ENCODE results near the gene SAYSD1. TPM values are rescaled to one million over a fixed set of nuclear protein-coding genes. Genes with fewer than 3 reads are reported as not detected.
A peak's percentile ranks its signal among the peaks of the same experiment; 100 is the strongest.

The SAYSD1 gene
- total RNA-seq, 1 experiment from 2014 or later: 20.8 TPM

- POLR2A ChIA-PET: no interaction called here
These were observed 23.8 kb downstream of the SAYSD1 start for GRCh38 chr6:39091220-39091619.

DNA sequence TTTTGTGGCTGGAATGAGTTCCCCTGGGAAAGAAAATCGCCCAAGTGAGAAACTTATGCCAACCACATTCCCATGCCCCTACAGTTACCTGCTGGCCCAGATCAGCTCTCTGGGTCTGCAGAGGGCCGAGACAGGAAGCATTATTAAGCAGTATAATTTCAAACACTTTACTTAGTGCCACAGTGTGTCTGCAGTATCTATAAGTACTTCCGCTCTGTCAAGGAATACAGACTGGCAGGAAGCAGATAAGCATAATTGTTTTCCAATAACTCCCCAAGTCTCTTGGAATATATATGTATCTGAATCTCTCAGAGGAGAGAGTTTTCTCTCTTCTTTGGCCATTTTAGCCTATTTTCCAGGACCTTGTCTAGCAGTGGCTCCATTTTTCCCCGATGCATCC is 24.9 kb downstream of the SAYSD1 start:
- Mint-ChIP-seq H3K27ac (ENCODE audit: unreplicated experiment) (no peak overlapping the region), H3K27me3 (ENCODE audit: insufficient read depth, unreplicated experiment) (no peaks in the 10 kb centered on the region), H3K36me3 (ENCODE audit: insufficient read depth, unreplicated experiment) (no peaks in the 10 kb centered on the region), H3K4me3 (ENCODE audit: unreplicated experiment) (no peak overlapping the region), H3K9me3 (ENCODE audit: unreplicated experiment) (no peaks in the 10 kb centered on the region), H3K4me1 (ENCODE audit: low read depth, unreplicated experiment) (no peaks in the 10 kb centered on the region)
- ChIA-PET POLR2A (no interaction called here), CTCF (no interaction called here)
- no peak overlapping the region for H3K4me3 ChIP-seq (ENCODE audit: low read depth, low read length)
- no peaks in the 10 kb centered on the region for H3K4me1 ChIP-seq
- intact Hi-C loops (cut with micrococcal nuclease; ENCODE audit: unreplicated experiment): no loop called here
- no peak for DNase-seq
- H3K27me3 ChIP-seq (replicated peaks; ENCODE audit: control insufficient read depth, insufficient read depth, low read length): no peaks in the 10 kb centered on the region; the same call in 1 of the 2 replicates
- no peaks in the 10 kb centered on the region for H3K36me3 ChIP-seq (ENCODE audit: control insufficient read depth, insufficient read depth, low read length)
- H3K9me3 ChIP-seq: no peaks in the 10 kb centered on the region
- TF ChIP-seq CTCF (IDR thresholded peaks at IDR 0.05; ENCODE audit: insufficient read depth in 1 of 2, low read depth in 1 of 2, low read length in 1 of 2, severe bottlenecking in 1 of 2, unreplicated experiment in 1 of 2): no peak
- no TSS peak for BruUV-seq (replicated peaks)

More at GRCh38 chr6:39091220-39091619, 23.8 kb downstream of the SAYSD1 start:
- intact Hi-C loops (cut with micrococcal nuclease; ENCODE audit: unreplicated experiment): no loop called here
- Mint-ChIP-seq H3K36me3 (ENCODE audit: insufficient read depth, unreplicated experiment) (no peaks in the 10 kb centered on the region), H3K9me3 (ENCODE audit: unreplicated experiment) (no peaks in the 10 kb centered on the region), H3K27ac (ENCODE audit: unreplicated experiment) (no peak overlapping the region), H3K4me1 (ENCODE audit: low read depth, unreplicated experiment) (no peaks in the 10 kb centered on the region), H3K27me3 (ENCODE audit: insufficient read depth, unreplicated experiment) (no peaks in the 10 kb centered on the region), H3K4me3 (ENCODE audit: unreplicated experiment) (no peak overlapping the region)
- no peak for DNase-seq
- no peak overlapping the region for H3K4me3 ChIP-seq (ENCODE audit: low read depth, low read length)
- H3K9me3 ChIP-seq: no peaks in the 10 kb centered on the region
- no peak for TF ChIP-seq CTCF (IDR thresholded peaks at IDR 0.05; ENCODE audit: insufficient read depth in 1 of 2, low read depth in 1 of 2, low read length in 1 of 2, severe bottlenecking in 1 of 2, unreplicated experiment in 1 of 2)
- BruUV-seq (replicated peaks): no TSS peak
- H3K4me1 ChIP-seq: no peaks in the 10 kb centered on the region
- no peaks in the 10 kb centered on the region for H3K36me3 ChIP-seq (ENCODE audit: control insufficient read depth, insufficient read depth, low read length)
- CTCF ChIA-PET: interaction anchor here (0.8 to 3.3 kb wide), 5 partner anchors 8 to 94 kb away, joined by 3 to 33 read pairs (median 3); no protein-coding TSS in a partner anchor
- H3K27me3 ChIP-seq (replicated peaks; ENCODE audit: control insufficient read depth, insufficient read depth, low read length): no peaks in the 10 kb centered on the region; the same call in 1 of the 2 replicates

DNA sequence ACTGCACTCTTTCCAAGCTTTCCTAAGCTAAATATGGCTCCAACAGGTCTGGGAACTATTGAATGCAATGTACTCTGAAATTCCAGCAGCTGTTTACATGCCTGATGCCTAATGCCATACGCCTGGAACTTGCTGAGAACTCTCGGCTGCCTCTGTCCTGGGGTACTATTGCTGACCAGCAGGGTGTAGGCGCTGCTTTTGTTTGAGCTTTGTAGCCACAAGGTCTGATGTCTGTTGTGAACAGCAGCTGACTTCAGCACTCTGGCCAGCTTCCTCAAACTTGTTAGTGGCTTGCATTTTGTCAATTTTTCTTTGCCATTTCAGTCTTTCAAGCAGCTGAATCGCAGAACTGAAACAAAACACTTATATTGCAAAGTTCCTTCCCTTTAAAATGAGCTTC is 26.7 kb downstream of the SAYSD1 start:
- Mint-ChIP-seq H3K27me3 (ENCODE audit: insufficient read depth, unreplicated experiment) (no peaks in the 10 kb centered on the region), H3K36me3 (ENCODE audit: insufficient read depth, unreplicated experiment) (no peaks in the 10 kb centered on the region), H3K4me3 (ENCODE audit: unreplicated experiment) (no peak overlapping the region), H3K9me3 (ENCODE audit: unreplicated experiment) (no peaks in the 10 kb centered on the region), H3K27ac (ENCODE audit: unreplicated experiment) (no peak overlapping the region), H3K4me1 (ENCODE audit: low read depth, unreplicated experiment) (no peaks in the 10 kb centered on the region)
- intact Hi-C loops (cut with micrococcal nuclease; ENCODE audit: unreplicated experiment): loop anchor here (2.0 kb wide), 2 partner anchors 48 to 214 kb away; no protein-coding TSS in a partner anchor
- POLR2A ChIA-PET: interaction anchor here (0.5 kb wide), 1 partner anchor 25 kb away, joined by 3 read pairs; no protein-coding TSS in a partner anchor
- peak; percentile 62 to 70 for DNase-seq
- no peaks in the 10 kb centered on the region for H3K9me3 ChIP-seq
- H3K4me1 ChIP-seq: no peaks in the 10 kb centered on the region
- BruUV-seq (replicated peaks): no TSS peak
- H3K27me3 ChIP-seq (replicated peaks; ENCODE audit: control insufficient read depth, insufficient read depth, low read length): no peaks in the 10 kb centered on the region; the same call in 1 of the 2 replicates
- no peaks in the 10 kb centered on the region for H3K36me3 ChIP-seq (ENCODE audit: control insufficient read depth, insufficient read depth, low read length)
- CTCF ChIA-PET: interaction anchor here (0.6 to 2.9 kb wide), 9 partner anchors 26 to 216 kb away, joined by 3 to 18 read pairs (median 5); partner anchors contain the start of gene SAYSD1
- peak; percentile 40 to 54 for TF ChIP-seq CTCF (IDR thresholded peaks at IDR 0.05; ENCODE audit: insufficient read depth in 1 of 2, low read depth in 1 of 2, low read length in 1 of 2, severe bottlenecking in 1 of 2, unreplicated experiment in 1 of 2)
- no peak overlapping the region for H3K4me3 ChIP-seq (ENCODE audit: low read depth, low read length)

All from Caco-2 (cell line).